ENCODE results near the gene ZNF574.

GRCh38 chr19:42053037-42053935 lies 22.7 kb upstream of the ZNF574 start:
- no peak for TF ChIP-seq CTCF (conservative IDR thresholded peaks at IDR 0.05 in 1 of 2, IDR thresholded peaks at IDR 0.05 in 1 of 2; ENCODE audit: extremely low read depth in 1 of 2, insufficient read depth in 1 of 2, low read depth in 1 of 2, low read length in 2 of 2)
- no peak for TF ChIP-seq EZH2 (IDR thresholded peaks at IDR 0.05; ENCODE audit: borderline replicate concordance, low read length)
